ENCODE data around the gene INSIG1.

DNA sequence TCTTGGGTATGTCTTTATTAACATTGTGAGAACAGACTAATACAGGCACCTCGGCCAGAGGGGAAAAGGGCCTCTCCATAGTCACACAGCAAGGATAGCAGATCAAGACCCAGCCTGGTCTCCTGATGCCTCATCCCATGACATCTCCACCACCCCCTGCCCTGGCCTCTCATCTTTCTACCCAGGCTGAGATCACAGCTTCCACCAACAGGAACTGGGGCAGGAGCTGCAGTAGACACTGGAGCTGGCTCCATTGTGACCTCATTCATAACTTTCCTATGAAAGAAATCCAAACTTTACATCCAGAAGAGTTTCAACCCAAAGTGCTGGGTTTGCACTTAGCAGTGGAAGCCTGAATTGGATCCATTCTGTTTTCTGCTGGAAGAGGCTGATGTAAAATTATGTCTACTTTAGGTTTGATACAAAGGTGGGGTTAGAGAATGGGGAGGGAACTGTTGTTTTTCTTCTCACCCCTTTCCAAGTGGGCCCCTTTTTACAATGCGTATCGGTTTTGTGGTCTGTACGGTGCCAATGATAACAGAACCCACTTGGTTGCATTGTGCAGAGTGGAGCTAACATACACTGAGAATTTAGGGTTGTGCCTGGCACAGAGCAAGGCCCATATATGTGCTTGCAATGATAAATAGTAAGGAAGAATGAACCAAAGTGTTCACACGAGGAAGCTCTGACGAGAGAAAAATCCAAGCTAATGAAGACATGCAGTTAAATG, 28.6 kb upstream of the INSIG1 start:
- no peak for TF ChIP-seq POLR2AphosphoS5 (IDR thresholded peaks at IDR 0.05; ENCODE audit: insufficient read depth in 1 of 2, low read depth in 1 of 2)
- TF ChIP-seq, protein P1, sequence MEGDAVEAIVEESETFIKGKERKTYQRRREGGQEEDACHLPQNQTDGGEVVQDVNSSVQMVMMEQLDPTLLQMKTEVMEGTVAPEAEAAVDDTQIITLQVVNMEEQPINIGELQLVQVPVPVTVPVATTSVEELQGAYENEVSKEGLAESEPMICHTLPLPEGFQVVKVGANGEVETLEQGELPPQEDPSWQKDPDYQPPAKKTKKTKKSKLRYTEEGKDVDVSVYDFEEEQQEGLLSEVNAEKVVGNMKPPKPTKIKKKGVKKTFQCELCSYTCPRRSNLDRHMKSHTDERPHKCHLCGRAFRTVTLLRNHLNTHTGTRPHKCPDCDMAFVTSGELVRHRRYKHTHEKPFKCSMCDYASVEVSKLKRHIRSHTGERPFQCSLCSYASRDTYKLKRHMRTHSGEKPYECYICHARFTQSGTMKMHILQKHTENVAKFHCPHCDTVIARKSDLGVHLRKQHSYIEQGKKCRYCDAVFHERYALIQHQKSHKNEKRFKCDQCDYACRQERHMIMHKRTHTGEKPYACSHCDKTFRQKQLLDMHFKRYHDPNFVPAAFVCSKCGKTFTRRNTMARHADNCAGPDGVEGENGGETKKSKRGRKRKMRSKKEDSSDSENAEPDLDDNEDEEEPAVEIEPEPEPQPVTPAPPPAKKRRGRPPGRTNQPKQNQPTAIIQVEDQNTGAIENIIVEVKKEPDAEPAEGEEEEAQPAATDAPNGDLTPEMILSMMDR (IDR thresholded peaks at IDR 0.05) = no peak
